Osteocyte (in vitro differentiated cells): ENCODE data around the gene IFIH1. TPM values are rescaled to one million over a fixed set of nuclear protein-coding genes. Genes with fewer than 3 reads are reported as not detected.
A peak's percentile ranks its signal among the peaks of the same experiment; 100 is the strongest.

ENCODE experiments used
- DNase-seq: peaks from one replicate; pipeline ENCODE4 v3.0.0; 2021; ENCODE audit warnings: mixed read lengths; ENCODE audit not compliant: unreplicated experiment; ENCODE audit errors: extremely low spot score
- H3K27ac Mint-ChIP-seq: one replicate; pipeline ENCODE4 v1.8.0; 2021; ENCODE audit warnings: mild to moderate bottlenecking, mixed read lengths; ENCODE audit not compliant: unreplicated experiment
- H3K27me3 Mint-ChIP-seq: one replicate; pipeline ENCODE4 v1.8.0; 2021; ENCODE audit warnings: mixed read lengths; ENCODE audit not compliant: unreplicated experiment
- H3K36me3 Mint-ChIP-seq: one replicate; pipeline ENCODE4 v1.8.0; 2021; ENCODE audit warnings: mixed read lengths; ENCODE audit not compliant: unreplicated experiment
- H3K4me1 Mint-ChIP-seq: one replicate; pipeline ENCODE4 v1.8.0; 2021; ENCODE audit warnings: mixed read lengths; ENCODE audit not compliant: unreplicated experiment
- H3K4me3 Mint-ChIP-seq: one replicate; pipeline ENCODE4 v1.8.0; 2021; ENCODE audit warnings: mild to moderate bottlenecking, moderate library complexity, mixed read lengths; ENCODE audit not compliant: unreplicated experiment
- H3K9me3 Mint-ChIP-seq: one replicate; pipeline ENCODE4 v1.8.0; 2021; ENCODE audit warnings: mixed read lengths; ENCODE audit not compliant: unreplicated experiment
- total RNA-seq: library from RNA; stranded (reverse); gene quantifications from 2 replicates; pipeline ENCODE4 v1.2.1, GENCODE V29; 2021
- TF ChIP-seq, protein P1 (sequence below): fragments of 200-600 bp; sonication (generic); IDR thresholded peaks from 2 replicates; pipeline ENCODE4 v1.5.0; 2021; ENCODE audit warnings: antibody characterized with exemption, mild to moderate bottlenecking, moderate library complexity

Gene IFIH1
- total RNA-seq, 1 donor from 2014 or later: 5.4 TPM

GRCh38 chr2:162232671-162233070 is 85.8 kb downstream of the IFIH1 start:
- no peak overlapping the region for H3K4me3 Mint-ChIP-seq
- H3K4me1 Mint-ChIP-seq: peaks cover 9% of the 10 kb centered on the region
- TF ChIP-seq, protein P1, sequence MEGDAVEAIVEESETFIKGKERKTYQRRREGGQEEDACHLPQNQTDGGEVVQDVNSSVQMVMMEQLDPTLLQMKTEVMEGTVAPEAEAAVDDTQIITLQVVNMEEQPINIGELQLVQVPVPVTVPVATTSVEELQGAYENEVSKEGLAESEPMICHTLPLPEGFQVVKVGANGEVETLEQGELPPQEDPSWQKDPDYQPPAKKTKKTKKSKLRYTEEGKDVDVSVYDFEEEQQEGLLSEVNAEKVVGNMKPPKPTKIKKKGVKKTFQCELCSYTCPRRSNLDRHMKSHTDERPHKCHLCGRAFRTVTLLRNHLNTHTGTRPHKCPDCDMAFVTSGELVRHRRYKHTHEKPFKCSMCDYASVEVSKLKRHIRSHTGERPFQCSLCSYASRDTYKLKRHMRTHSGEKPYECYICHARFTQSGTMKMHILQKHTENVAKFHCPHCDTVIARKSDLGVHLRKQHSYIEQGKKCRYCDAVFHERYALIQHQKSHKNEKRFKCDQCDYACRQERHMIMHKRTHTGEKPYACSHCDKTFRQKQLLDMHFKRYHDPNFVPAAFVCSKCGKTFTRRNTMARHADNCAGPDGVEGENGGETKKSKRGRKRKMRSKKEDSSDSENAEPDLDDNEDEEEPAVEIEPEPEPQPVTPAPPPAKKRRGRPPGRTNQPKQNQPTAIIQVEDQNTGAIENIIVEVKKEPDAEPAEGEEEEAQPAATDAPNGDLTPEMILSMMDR: no peak
- no peak for DNase-seq
- H3K9me3 Mint-ChIP-seq: no peaks in the 10 kb centered on the region
- H3K27ac Mint-ChIP-seq: no peak overlapping the region
- peaks cover 14% of the 10 kb centered on the region for H3K36me3 Mint-ChIP-seq
- H3K27me3 Mint-ChIP-seq: no peaks in the 10 kb centered on the region

DNA sequence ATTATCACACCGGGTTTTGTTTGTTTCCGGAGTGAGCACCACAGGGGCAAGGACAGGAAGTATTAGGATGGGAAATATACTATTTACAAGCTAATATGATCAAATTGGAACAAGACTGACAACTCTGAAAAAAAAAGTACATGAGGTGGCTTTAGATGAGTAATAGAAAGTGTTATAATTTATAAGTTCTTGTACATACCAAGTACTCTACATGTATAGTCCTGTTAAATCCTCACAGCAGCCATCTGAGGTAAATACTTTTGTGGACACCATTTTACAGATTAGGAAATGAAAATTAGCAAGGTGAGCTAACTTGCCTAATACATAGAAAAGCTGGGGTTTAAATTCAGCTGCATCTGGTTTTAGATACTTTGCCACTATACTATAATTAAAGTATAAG is 86.5 kb downstream of the IFIH1 start:
- Mint-ChIP-seq H3K4me3 (no peak overlapping the region), H3K9me3 (no peaks in the 10 kb centered on the region), H3K4me1 (peaks cover 9% of the 10 kb centered on the region), H3K27ac (no peak overlapping the region), H3K27me3 (no peaks in the 10 kb centered on the region), H3K36me3 (peaks cover 14% of the 10 kb centered on the region)
- TF ChIP-seq, protein P1: no peak
- DNase-seq: no peak

GRCh38 chr2:162230761-162231160 is 87.7 kb downstream of the IFIH1 start:
- Mint-ChIP-seq H3K9me3 (no peaks in the 10 kb centered on the region), H3K4me3 (no peak overlapping the region), H3K27ac (no peak overlapping the region), H3K4me1 (peaks cover 7% of the 10 kb centered on the region), H3K27me3 (no peaks in the 10 kb centered on the region), H3K36me3 (peaks cover 7% of the 10 kb centered on the region)
- TF ChIP-seq, protein P1: no peak
- no peak for DNase-seq

DNA sequence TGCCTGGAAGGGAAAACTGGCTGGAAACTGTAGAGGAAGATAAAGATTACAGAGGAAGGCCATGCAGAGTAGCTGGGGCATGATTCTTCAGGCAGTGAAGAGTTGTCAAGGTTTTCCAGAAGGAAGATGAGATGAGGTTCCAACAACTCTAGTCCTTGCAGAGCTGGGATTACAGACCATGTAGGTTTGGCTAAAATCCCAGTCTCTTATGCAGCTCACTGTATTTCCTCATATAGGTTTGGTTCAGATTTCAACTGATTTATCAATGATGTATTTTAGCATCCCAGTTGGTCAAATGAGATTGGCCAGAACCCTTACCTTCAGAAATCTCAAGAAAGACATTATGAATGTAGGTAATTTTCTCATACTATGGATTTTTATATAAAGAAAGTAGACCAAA is 91.6 kb downstream of the IFIH1 start:
- H3K4me1 Mint-ChIP-seq: no peaks in the 10 kb centered on the region
- TF ChIP-seq, protein P1: no peak
- H3K27ac Mint-ChIP-seq: no peak overlapping the region
- no peaks in the 10 kb centered on the region for H3K9me3 Mint-ChIP-seq
- DNase-seq: no peak
- H3K27me3 Mint-ChIP-seq: no peaks in the 10 kb centered on the region
- H3K4me3 Mint-ChIP-seq: no peak overlapping the region
- peaks cover 21% of the 10 kb centered on the region for H3K36me3 Mint-ChIP-seq

DNA sequence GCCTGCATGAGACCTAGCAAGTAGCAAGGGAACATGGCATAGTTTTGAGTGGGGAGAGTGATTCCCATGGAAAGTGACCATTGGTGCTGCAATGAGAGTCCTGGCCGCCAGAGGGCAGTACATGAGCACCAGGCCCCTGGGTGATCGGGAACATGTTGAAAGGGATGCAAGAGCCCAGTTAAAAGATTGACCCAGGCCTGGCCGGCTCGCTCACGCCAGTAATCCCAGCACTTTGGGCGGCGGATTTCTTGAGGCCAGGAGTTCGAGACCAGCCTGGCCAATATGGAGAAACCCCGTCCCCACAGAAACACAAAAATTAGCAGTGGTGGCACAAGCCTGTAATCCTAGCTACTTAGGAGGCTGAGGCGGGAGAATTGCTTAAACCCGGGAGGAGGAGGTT is 97.4 kb downstream of the IFIH1 start:
- Mint-ChIP-seq H3K27me3 (no peaks in the 10 kb centered on the region), H3K9me3 (no peaks in the 10 kb centered on the region), H3K4me1 (peaks cover 25% of the 10 kb centered on the region), H3K4me3 (no peak overlapping the region), H3K27ac (no peak overlapping the region), H3K36me3 (peaks cover 34% of the 10 kb centered on the region)
- TF ChIP-seq, protein P1: peak; percentile 84
- DNase-seq: peak; percentile 87
